Hepatocyte (in vitro differentiated cells): ENCODE measurements around the gene TOP1.

Experiments
- CTCF ChIP-seq: fragments of 200-600 bp; sonication (generic); IDR thresholded peaks from 2 replicates; pipeline ENCODE4 v1.5.1; 2016; ENCODE audit warnings: antibody characterized with exemption, mild to moderate bottlenecking; ENCODE audit not compliant: poor library complexity
- EZH2phosphoT487 ChIP-seq: fragments of 200-600 bp; sonication (generic); IDR thresholded peaks from one replicate; pipeline ENCODE4 v1.6.1; 2018; ENCODE audit warnings: antibody characterized with exemption, mild to moderate bottlenecking, low read depth, moderate library complexity; ENCODE audit not compliant: unreplicated experiment, severe bottlenecking

DNA sequence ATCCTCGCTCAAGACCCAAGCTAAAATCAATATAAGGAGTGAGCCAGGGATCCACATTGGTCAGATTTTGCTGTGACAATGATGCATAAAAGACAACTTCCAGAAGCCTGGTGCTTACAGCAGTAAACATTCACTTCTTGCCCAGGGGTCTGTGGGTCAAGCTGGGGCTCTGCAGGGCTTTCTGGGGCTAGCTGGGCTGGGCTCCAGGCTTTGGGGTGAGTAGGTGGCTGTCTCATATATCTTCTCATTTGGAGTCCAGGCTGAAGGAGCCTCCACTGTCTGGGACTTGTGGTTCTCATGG, 25.8 kb upstream of the TOP1 start:
- no peak for TF ChIP-seq CTCF
- no peak for TF ChIP-seq EZH2phosphoT487
